GM18498 (cell line): ENCODE results near the gene INPP5D.

Experiments
- ATAC-seq: cut with Tn5 transposase; IDR thresholded peaks from one replicate; pipeline ENCODE4 v1.9.1; 2021; ENCODE audit warnings: mild to moderate bottlenecking, moderate library complexity; ENCODE audit not compliant: unreplicated experiment

Gene INPP5D

GRCh38 chr2:233225230-233226068, 165.3 kb downstream of the INPP5D start:
- no peak for ATAC-seq

DNA sequence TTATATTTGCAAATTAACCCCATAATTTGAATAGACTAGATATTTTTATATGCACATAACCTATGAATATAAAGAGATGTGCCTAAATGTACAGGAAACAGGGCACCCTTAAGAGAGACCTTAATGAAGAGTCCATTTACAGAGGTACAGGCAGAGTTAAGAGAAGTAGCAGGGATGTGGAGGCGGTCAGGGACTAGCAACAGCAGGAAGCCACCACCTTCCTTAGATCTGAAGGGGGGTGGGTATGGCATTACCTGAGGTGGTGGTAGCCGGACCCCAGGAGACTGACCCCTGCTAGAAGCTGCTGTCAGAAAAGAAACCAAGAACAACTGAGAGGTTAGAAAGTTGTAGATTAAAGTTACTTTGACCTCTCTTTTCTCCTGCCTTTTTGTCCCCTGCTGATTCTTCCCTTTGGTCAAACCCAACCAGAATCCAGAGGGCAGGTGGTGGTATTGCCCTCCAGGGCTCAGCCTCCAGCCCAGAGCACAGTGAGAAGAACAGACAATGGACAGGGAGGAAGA, 166.4 kb downstream of the INPP5D start:
- no peak for ATAC-seq

GRCh38 chr2:233227346-233227978, 167.3 kb downstream of the INPP5D start:
- ATAC-seq: no peak

DNA sequence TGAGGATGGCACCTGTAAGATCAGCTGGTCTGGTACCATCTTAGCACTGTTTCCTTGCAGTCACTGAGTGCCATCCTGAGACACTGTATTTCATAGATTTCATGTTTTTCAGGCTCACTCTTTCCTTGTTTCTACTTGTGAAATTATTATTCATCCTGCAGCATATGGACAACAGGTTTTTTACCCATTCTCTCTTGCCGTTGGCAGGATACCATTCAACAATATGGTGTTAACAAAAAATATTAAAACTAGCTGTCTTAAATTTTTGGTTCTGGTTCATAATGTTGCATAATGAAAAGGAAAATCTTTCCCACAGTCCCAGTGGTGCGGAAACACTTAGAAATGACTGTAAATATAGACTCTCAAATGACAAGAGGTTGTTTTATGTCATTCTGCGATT, 168.2 kb downstream of the INPP5D start:
- ATAC-seq: no peak

DNA sequence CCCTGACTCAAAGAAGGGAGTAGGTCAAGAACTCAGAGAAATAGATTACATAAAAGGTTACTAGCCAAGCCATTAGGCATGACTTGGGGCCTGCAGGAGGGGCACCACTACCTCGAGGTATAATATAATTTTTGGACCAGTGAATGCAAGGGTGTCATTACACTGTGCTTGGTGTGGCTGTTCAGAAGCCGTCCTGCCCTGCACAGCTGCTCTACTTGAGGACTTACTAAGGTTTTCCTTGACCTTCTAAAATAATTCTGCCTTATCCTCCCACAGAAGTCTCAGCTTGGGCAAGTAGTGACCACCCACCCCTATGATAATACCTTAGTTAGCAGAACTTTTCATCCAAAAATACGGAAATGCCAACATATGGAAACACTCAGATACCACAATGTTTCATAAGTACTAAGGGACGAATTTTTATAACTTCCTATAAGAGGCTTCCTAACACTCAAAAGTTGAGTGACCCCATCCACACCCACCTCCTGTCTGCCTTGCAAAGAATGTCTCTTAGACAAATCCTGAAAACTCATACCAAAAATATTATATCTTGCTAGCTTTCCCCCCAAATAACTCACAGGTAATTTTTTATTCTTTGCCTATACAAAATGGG, 173.6 kb downstream of the INPP5D start:
- ATAC-seq: no peak

GRCh38 chr2:233234264-233234663, 174.1 kb downstream of the INPP5D start:
- ATAC-seq: no peak

- ATAC-seq: no peak
Observed at GRCh38 chr2:233234996-233235395, 174.9 kb downstream of the INPP5D start.

- no peak for ATAC-seq
Observed at GRCh38 chr2:233235977-233236376, 175.8 kb downstream of the INPP5D start.

- no peak for ATAC-seq
Observed at GRCh38 chr2:233236820-233237589, 176.9 kb downstream of the INPP5D start.

DNA sequence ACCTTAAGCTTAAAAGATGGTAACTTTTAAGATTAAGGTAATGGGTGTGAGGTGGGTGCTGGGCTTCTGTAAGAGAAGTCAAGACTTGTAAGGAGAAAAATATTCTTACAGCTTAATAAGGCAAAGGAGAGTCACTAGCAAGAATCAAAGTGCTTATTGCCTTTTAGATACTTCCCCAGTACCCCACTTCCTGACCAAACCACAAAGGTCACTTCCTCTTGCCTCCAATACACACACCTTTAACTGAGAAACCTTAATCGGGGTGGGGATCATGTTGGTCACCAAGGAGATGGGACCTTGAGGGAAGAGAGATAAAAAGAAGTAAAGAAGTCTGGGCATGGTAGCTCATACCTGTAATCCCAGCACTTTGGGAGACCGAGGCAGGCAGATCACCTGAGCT, 180.8 kb downstream of the INPP5D start:
- no peak for ATAC-seq

- no peak for ATAC-seq
Observed at GRCh38 chr2:233241803-233242202, 181.7 kb downstream of the INPP5D start.

DNA sequence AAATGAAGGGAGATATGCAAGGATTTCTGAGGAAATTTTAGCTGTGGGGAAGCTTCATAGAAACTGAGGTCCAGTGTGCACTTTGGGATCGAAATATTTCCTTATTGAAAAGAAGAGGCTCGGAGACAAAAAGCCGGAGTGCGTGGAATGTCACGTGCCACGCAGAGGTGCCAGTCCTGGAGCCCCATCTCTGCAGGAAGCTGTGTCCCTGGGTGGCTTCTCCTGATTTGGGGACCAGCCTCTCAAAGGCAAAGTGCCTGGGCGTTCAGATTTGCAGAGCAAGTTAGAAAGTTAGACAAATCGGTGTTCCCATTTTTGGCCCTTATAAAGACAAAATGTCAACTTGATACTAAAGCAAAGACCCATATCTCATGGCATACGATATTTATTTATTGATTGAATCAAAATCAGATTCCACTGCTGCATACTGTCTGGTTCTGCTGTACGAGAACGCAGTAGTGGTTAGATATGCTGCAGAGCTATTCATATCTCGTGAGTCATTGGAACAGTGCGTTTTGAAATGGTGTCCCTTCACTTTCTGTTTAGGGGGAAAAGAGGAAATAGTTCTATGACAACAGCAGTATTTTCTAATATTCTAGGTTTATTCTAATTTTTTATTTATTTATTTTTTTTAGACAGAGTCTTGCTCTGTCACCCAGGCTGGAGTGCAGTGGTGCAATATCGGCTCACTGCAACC, 182.2 kb downstream of the INPP5D start:
- ATAC-seq: no peak

GRCh38 chr2:233243348-233243747, 183.2 kb downstream of the INPP5D start:
- ATAC-seq: no peak

DNA sequence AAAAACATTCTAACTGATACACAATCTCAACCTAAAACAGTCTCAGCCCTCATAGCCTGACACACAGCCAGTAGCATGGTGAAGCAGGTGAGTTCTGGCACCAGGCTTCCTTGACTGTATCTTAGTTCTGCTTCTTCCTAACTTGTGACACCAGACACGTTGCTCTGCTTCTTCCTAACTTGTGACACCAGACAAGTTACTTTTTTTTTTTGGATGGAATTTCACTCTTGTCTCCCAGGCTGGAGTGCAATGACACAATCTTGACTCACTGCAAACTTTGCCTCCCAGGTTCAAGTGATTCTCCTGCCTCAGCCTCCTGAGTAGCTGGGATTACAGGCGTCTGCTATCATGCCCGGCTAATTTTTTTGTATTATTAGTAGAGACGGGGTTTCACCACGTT, 184.7 kb downstream of the INPP5D start:
- ATAC-seq: no peak

GRCh38 chr2:233245406-233245805, 185.3 kb downstream of the INPP5D start:
- no peak for ATAC-seq

DNA sequence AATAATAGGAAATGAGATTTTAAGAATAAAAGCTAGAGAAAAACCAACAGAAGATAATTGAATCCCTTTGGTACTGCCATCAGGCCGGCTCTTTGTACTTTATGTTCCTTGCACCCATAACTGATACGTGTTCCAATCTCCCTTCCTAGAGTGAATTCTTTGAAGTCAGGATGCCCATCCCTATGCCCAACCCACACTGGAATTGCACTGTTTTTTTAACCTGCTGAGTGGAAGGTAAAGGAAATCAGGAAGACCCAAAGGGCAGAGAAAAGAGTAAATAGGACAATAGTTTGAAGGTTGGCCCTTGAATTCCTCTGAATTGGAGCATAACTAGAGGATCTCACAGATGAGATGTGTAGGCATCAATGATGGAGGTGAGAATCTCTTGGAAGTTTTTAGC, 187.0 kb downstream of the INPP5D start:
- ATAC-seq: no peak

DNA sequence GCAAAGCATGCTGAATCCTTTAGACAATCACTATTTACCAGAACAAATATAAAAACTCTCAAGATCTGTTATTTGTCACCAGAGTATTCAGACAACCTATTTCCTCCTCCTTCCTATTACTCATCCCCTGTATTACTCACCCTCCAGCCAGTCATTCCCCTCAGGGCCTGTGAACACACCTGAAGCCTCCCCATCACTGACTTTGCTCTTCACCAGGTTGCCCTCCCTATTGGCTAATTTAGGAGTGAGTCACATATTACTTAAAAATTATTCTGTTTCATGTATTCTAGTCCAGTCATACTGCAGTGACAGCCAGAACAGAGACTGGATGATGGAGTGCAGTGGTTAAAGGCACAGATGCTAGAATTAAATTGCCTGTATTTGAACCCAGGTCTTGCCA, 187.6 kb downstream of the INPP5D start:
- ATAC-seq: no peak

- ATAC-seq: no peak
Observed at GRCh38 chr2:233248999-233249398, 188.9 kb downstream of the INPP5D start.

DNA sequence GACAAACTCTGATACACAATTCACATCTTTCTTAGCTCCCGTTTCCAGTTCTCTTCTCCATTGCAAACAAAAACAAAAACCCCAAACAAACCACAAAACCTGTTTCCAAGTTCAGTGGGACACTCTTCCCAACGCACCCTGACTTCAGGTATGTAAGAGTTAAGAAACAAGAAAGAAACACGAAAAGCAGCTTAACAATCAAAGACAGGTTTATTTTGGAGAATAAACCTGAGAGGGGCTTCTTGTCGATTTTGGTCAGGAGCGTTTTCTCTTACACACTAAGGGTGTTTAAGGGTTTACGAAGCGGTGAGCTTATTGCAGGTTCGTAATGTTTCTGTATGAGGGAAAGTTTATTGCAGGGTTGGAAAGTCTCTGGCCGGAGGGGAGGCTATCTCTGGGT, 190.4 kb downstream of the INPP5D start:
- ATAC-seq: no peak

DNA sequence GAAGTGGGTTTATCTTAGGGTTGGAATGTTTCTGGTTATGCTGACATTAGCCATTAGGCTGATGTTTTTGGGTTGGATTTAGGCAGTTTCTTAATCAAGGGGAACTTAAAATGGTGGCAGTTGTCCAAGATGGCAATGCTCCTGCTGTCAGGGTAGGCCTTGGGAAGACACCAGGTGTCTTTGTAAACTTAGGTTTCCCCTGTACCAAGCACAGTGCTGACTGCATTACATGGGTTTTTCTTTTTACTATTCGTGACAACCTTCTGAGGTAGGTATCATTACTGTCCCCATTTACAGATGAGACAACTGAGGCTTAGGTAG, 190.8 kb downstream of the INPP5D start:
- ATAC-seq: peak; percentile 21
